ENCODE measurements around the gene RALGPS1. TPM values are rescaled to one million over a fixed set of nuclear protein-coding genes. Genes with fewer than 3 reads are reported as not detected.

RALGPS1 gene
- total RNA-seq, 4 donors from 2014 or later: 3.3 to 9.8 (median 6.7) TPM

- Histone ChIP-seq H3K27me3 (no peaks in the 10 kb centered on the region), H3K4me3 (no peak overlapping the region), H3K27ac (peak overlapping the region in 1 of 4 donors; percentile 93), H3K4me1 (peaks cover 0 to 63% (median 29%) of the 10 kb centered on the region in 4 donors), H3K9me3 (no peaks in the 10 kb centered on the region), H3K36me3 (no peaks in the 10 kb centered on the region)
- TF ChIP-seq POLR2A (IDR thresholded peaks at IDR 0.05): no peak
- TF ChIP-seq EP300 (IDR thresholded peaks at IDR 0.05): no peak
- TF ChIP-seq, protein P1, sequence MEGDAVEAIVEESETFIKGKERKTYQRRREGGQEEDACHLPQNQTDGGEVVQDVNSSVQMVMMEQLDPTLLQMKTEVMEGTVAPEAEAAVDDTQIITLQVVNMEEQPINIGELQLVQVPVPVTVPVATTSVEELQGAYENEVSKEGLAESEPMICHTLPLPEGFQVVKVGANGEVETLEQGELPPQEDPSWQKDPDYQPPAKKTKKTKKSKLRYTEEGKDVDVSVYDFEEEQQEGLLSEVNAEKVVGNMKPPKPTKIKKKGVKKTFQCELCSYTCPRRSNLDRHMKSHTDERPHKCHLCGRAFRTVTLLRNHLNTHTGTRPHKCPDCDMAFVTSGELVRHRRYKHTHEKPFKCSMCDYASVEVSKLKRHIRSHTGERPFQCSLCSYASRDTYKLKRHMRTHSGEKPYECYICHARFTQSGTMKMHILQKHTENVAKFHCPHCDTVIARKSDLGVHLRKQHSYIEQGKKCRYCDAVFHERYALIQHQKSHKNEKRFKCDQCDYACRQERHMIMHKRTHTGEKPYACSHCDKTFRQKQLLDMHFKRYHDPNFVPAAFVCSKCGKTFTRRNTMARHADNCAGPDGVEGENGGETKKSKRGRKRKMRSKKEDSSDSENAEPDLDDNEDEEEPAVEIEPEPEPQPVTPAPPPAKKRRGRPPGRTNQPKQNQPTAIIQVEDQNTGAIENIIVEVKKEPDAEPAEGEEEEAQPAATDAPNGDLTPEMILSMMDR (IDR thresholded peaks at IDR 0.05): no peak
- no peak for DNase-seq (ENCODE audit: low spot score in 2 of 2)
- WGBS, 2 donors: 81 to 85% methylated on average over 14 of the region's 14 CpGs
These were observed 268.5 kb downstream of the RALGPS1 start for GRCh38 chr9:127182901-127183746.

DNA sequence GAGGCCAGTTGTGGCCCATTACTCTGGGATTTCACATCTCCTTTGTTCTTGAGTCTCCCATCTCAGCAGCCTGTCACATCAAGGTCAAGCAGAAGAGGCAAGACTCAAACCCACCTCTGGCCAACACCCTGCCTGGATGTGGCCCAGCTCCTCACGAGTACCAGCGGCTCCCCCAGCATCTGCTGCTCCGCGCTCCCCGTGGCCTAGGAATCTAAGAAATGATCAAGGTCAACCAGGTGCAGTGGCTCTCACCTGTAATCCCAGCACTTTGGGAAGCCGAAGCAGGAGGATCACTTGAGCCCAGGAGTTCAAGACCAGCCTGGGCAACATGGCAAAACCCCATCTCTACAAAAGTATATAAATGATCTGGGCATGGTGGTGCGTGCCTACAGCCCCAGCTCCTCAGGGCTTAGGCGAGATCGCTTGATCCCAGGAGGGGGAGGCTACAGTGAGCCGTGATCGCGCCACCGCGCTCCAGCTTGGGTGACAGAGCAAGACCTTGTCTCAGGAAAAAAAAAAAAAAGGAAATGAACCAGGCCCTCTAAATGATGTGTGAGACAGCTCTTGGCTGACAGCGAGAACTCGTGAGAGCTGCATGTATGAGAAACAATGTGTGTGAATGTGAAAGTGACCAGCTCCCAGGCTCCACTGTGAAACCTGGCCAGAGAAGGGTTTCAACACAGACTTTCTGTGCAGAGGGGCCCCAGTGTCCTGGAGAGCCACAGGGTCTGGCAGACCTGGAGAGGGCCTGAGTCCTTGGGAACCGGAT, 269.4 kb downstream of the RALGPS1 start:
- peak in 1 of 2 donors; percentile 63 for DNase-seq (ENCODE audit: low spot score in 2 of 2)
- no peaks in the 10 kb centered on the region for H3K9me3 ChIP-seq
- TF ChIP-seq EP300 (IDR thresholded peaks at IDR 0.05) (peak in 1 of 2 donors; percentile 38), POLR2A (IDR thresholded peaks at IDR 0.05) (no peak)
- TF ChIP-seq, protein P1 (IDR thresholded peaks at IDR 0.05): no peak
- peaks cover 0 to 64% (median 33%) of the 10 kb centered on the region in 4 donors for H3K4me1 ChIP-seq
- 87 to 88% methylated on average over 17 of the region's 17 CpGs for WGBS, 2 donors
- peak overlapping the region in 2 of 4 donors; percentile 93 to 96 for H3K27ac ChIP-seq
- H3K36me3 ChIP-seq: no peaks in the 10 kb centered on the region
- no peak overlapping the region for H3K4me3 ChIP-seq
- H3K27me3 ChIP-seq: no peaks in the 10 kb centered on the region

DNA sequence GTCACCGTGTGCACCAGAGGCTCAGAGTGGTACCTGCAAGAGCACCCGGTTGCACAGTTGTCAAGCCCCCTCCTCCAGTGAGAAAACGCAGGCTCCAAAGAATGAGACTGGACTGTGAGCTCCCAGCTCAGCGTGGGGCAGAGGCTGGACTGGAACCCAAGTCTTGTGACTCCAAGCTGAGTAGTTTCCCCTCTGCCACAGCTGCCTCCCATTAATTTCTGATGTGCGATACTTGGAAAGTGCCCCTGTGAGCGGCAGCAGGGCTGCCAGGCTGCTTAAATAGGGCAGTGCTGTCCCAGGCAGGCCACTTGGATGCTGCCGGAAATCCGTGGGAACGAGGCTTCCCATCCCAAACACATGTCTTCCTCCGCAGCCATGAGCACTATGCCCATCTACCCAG, 270.1 kb downstream of the RALGPS1 start:
- Histone ChIP-seq H3K36me3 (no peaks in the 10 kb centered on the region), H3K9me3 (no peaks in the 10 kb centered on the region), H3K27me3 (no peaks in the 10 kb centered on the region), H3K4me3 (no peak overlapping the region), H3K4me1 (peaks cover 0 to 58% (median 31%) of the 10 kb centered on the region in 4 donors), H3K27ac (peak overlapping the region in 3 of 4 donors; percentile 76 to 96 (median 93))
- DNase-seq (ENCODE audit: low spot score in 2 of 2): no peak
- TF ChIP-seq EP300 (IDR thresholded peaks at IDR 0.05) (no peak), POLR2A (IDR thresholded peaks at IDR 0.05) (no peak)
- TF ChIP-seq, protein P1 (IDR thresholded peaks at IDR 0.05): no peak
- WGBS, 2 donors: 86 to 95% methylated on average over 9 to 10 of the region's 10 CpGs

DNA sequence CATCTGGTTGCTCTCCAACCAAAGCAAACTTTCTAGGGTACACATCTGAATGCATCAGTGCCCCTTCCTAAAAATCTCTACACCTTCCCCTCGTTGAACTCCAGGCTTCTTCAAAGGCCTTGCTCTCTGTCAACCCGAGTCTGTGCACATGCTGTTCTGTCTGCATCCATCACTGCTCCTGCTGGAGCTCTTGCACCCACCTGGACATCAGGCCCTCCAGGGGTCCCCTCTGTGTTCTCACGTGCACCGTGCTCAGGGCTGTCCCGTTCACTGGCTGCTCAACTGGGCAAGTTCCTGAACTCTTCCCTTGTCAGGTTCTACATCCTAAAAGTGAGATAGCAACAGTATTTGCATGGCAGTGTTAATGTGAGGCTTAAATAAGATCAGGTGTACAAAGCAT, 270.6 kb downstream of the RALGPS1 start:
- WGBS, 2 donors: 92 to 94% methylated on average over 5 of the region's 5 CpGs
- H3K4me1 ChIP-seq: peaks cover 0 to 52% (median 31%) of the 10 kb centered on the region in 4 donors
- TF ChIP-seq POLR2A (IDR thresholded peaks at IDR 0.05) (no peak), EP300 (IDR thresholded peaks at IDR 0.05) (no peak)
- TF ChIP-seq, protein P1 (IDR thresholded peaks at IDR 0.05): no peak

More for the DNA sequence above, 270.6 kb downstream of the RALGPS1 start:
- Histone ChIP-seq H3K27ac (peak overlapping the region in 3 of 4 donors; percentile 76 to 96 (median 93)), H3K4me3 (no peak overlapping the region), H3K27me3 (no peaks in the 10 kb centered on the region), H3K36me3 (no peaks in the 10 kb centered on the region), H3K9me3 (no peaks in the 10 kb centered on the region)
- DNase-seq (ENCODE audit: low spot score in 2 of 2): no peak

Measured in tibial nerve (tissue), 4 donors.